ENCODE data around the gene C22orf39. TPM values are rescaled to one million over a fixed set of nuclear protein-coding genes. Genes with fewer than 3 reads are reported as not detected.
"Not testable (repeated sequence)": the region's sequence is repeated elsewhere in the genome, so short reads cannot be mapped to it uniquely, and the experiment has no call there.

Gene C22orf39
- total RNA-seq, 1 donor from 2014 or later, result 26.6 TPM

- Mint-ChIP-seq H3K27ac (ENCODE audit: unreplicated experiment) (peak overlapping the region; percentile 61), H3K27me3 (ENCODE audit: unreplicated experiment) (peaks cover 7% of the 10 kb centered on the region), H3K36me3 (ENCODE audit: low read depth, unreplicated experiment) (peaks cover 12% of the 10 kb centered on the region), H3K4me3 (ENCODE audit: unreplicated experiment) (no peak overlapping the region), H3K4me1 (ENCODE audit: unreplicated experiment) (peaks cover 31% of the 10 kb centered on the region), H3K9me3 (ENCODE audit: unreplicated experiment) (no peaks in the 10 kb centered on the region)
- no peak for DNase-seq (ENCODE audit: low spot score)
- TF ChIP-seq CTCF (IDR thresholded peaks at IDR 0.05; ENCODE audit: unreplicated experiment), result no peak
Measured at GRCh38 chr22:19443544-19444211, 3.8 kb downstream of the C22orf39 start.

DNA sequence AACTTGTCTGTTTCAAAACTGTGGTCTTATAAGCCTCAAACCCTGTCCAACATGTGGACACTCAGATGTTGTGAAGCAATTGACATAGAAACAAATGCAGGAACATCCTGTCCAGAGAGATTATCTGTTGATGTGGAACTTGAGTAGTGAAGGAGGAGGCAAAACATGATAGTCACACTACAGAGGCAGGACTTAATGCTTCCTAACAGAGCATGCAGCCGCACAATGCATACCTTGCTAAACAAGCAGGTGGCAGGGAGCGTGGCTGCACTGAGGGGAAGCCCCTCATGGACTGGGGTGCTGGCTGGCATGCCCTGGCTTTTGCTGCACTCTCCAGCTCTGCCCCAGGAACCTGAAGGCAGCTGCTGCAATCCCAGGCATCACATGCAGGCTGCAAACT is 5.3 kb downstream of the C22orf39 start:
- no peak for TF ChIP-seq CTCF (IDR thresholded peaks at IDR 0.05; ENCODE audit: unreplicated experiment)
- H3K27me3 Mint-ChIP-seq (ENCODE audit: unreplicated experiment), result peaks cover 7% of the 10 kb centered on the region
- H3K9me3 Mint-ChIP-seq (ENCODE audit: unreplicated experiment), result no peaks in the 10 kb centered on the region
- peak overlapping the region; percentile 86 for H3K27ac Mint-ChIP-seq (ENCODE audit: unreplicated experiment)
- H3K4me1 Mint-ChIP-seq (ENCODE audit: unreplicated experiment), result peaks cover 30% of the 10 kb centered on the region
- DNase-seq (ENCODE audit: low spot score), result no peak
- peaks cover 16% of the 10 kb centered on the region for H3K36me3 Mint-ChIP-seq (ENCODE audit: low read depth, unreplicated experiment)
- H3K4me3 Mint-ChIP-seq (ENCODE audit: unreplicated experiment), result no peak overlapping the region

DNA sequence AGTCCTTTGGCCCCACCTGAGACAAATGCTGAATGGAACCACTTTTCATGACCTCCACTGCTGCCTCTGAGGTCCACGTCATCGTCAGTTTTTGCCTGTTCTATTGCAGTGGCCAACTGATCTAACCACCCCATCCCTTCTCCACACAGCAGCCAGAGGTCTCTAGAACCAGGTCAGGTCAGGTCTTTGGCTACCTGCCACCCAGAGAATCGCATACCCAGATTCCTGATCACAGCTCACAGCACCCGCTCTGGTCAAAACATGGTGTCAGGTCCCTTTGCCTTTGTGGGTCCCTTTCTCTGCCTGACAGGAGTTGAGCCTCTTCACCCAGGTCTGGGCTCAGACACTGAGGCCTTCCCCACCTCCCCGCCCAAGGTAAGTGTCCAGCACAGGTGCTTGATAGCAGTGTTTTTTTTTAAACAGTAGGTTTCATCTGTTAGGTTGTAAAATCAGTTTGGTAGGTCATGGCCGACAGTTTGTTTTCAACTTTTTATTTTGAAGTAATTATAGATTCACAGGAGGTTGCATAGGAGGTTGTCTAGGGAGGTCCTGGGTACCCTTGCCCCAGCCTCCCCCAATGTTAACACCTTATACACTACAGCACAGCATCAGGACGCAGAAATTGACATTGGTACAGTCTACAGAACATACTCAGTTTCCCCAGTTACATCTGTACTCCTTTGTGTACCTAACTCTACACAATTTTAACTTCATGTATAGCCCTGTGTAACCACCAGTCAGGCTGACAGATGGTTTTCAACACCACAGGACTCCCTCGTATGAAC is 6.9 kb downstream of the C22orf39 start:
- Mint-ChIP-seq H3K27ac (ENCODE audit: unreplicated experiment) (no peak overlapping the region), H3K4me3 (ENCODE audit: unreplicated experiment) (no peak overlapping the region), H3K27me3 (ENCODE audit: unreplicated experiment) (no peaks in the 10 kb centered on the region), H3K4me1 (ENCODE audit: unreplicated experiment) (peaks cover 24% of the 10 kb centered on the region), H3K36me3 (ENCODE audit: low read depth, unreplicated experiment) (peaks cover 16% of the 10 kb centered on the region), H3K9me3 (ENCODE audit: unreplicated experiment) (no peaks in the 10 kb centered on the region)
- no peak for TF ChIP-seq CTCF (IDR thresholded peaks at IDR 0.05; ENCODE audit: unreplicated experiment)
- no peak for DNase-seq (ENCODE audit: low spot score)

DNA sequence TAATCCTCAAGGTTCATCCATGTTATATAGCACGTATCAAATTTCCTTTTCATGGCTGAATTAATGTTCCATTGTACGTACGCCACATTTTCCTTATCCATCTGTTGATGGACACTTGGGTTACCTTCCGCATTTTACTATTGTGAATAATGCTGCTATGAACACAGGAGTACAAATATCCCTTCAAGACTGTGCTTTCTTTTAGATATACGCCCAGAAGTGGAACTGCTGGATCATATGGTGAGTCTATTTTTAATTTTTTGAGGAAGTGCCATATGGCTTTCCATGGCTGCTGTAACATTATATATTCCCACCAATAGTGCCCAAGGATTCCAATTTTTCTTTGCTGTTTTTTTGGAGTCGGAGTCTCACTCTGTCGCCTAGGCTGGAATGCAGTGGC is 9.2 kb downstream of the C22orf39 start:
- H3K36me3 Mint-ChIP-seq (ENCODE audit: low read depth, unreplicated experiment), result peaks cover 9% of the 10 kb centered on the region
- no peak for DNase-seq (ENCODE audit: low spot score)
- no peak for TF ChIP-seq CTCF (IDR thresholded peaks at IDR 0.05; ENCODE audit: unreplicated experiment)
- H3K4me1 Mint-ChIP-seq (ENCODE audit: unreplicated experiment), result peaks cover 14% of the 10 kb centered on the region
- H3K27me3 Mint-ChIP-seq (ENCODE audit: unreplicated experiment), result no peaks in the 10 kb centered on the region
- H3K27ac Mint-ChIP-seq (ENCODE audit: unreplicated experiment), result no peak overlapping the region
- no peak overlapping the region for H3K4me3 Mint-ChIP-seq (ENCODE audit: unreplicated experiment)
- H3K9me3 Mint-ChIP-seq (ENCODE audit: unreplicated experiment), result no peaks in the 10 kb centered on the region

DNA sequence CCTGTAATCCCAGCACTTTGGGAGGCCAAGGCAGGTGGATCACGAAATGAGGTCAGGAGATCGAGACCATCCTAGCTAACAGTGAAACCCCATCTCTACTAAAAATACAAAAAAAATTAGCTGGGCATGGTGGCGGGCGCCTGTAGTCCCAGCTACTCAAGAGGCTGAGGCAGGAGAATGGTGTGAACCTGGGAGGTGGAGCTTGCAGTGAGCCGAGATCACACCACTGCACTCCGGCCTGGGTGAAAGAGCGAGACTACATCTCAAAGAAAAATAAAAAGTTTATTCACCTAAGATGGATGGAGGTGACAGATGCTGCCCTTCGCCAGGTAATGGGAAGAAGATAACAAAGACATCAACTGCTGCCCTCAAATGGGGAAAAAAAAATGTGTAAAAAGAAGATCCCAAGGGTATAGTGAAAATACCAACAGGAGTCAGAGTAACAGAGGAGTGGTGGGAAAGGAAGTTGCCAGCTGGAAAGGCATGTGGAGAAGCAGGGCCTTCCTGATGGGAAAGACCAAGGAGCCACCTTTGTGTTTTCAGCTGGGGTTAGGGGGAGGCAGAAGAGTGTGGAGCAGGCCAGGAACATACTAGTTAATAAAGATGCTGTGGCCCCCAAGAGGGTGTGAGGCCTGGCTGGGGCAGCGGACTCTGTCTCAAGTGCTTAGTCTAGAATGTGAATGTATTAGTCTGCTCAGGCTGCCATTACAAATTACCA is 10.9 kb downstream of the C22orf39 start:
- peak overlapping the region; percentile 7 for H3K4me3 Mint-ChIP-seq (ENCODE audit: unreplicated experiment)
- peak overlapping the region; percentile 70 for H3K27ac Mint-ChIP-seq (ENCODE audit: unreplicated experiment)
- H3K36me3 Mint-ChIP-seq (ENCODE audit: low read depth, unreplicated experiment); H3K9me3 Mint-ChIP-seq (ENCODE audit: unreplicated experiment); H3K27me3 Mint-ChIP-seq (ENCODE audit: unreplicated experiment); DNase-seq (ENCODE audit: low spot score): not testable (repeated sequence)
- peaks cover 19% of the 10 kb centered on the region for H3K4me1 Mint-ChIP-seq (ENCODE audit: unreplicated experiment)

Data from endothelial cell (in vitro differentiated cells).